Hepatic stellate cell (primary cell): ENCODE data around the gene MLN.
"Not testable (repeated sequence)": the region's sequence is repeated elsewhere in the genome, so short reads cannot be mapped to it uniquely, and the experiment has no call there.

Experiments
- DNase-seq: peaks from one replicate; pipeline ENCODE4 v3.0.0; 2011; ENCODE audit warnings: low spot score

MLN gene

GRCh38 chr6:33834401-33835392, 30.9 kb upstream of the MLN start:
- DNase-seq, result no peak

GRCh38 chr6:33833599-33833998, 29.8 kb upstream of the MLN start:
- no peak for DNase-seq

- not testable (repeated sequence) for DNase-seq
Observed at GRCh38 chr6:33832831-33833230, 29.0 kb upstream of the MLN start.

- DNase-seq, result not testable (repeated sequence)
Observed at GRCh38 chr6:33831725-33832124, 27.9 kb upstream of the MLN start.

GRCh38 chr6:33830635-33831240, 26.9 kb upstream of the MLN start:
- DNase-seq, result no peak

GRCh38 chr6:33828764-33829731, 25.2 kb upstream of the MLN start:
- no peak for DNase-seq

GRCh38 chr6:33828452-33828763, 24.6 kb upstream of the MLN start:
- no peak for DNase-seq

- peak; percentile 53 for DNase-seq
Observed at GRCh38 chr6:33827546-33828451, 24.0 kb upstream of the MLN start.

GRCh38 chr6:33826537-33826936, 22.7 kb upstream of the MLN start:
- no peak for DNase-seq

- DNase-seq, result peak; percentile 57
Observed at GRCh38 chr6:33824461-33825154, 20.8 kb upstream of the MLN start.

GRCh38 chr6:33823806-33824205, 20.0 kb upstream of the MLN start:
- DNase-seq, result no peak

GRCh38 chr6:33822575-33823395, 19.0 kb upstream of the MLN start:
- peak; percentile 58 for DNase-seq

GRCh38 chr6:33820784-33821520, 17.1 kb upstream of the MLN start:
- no peak for DNase-seq

- DNase-seq, result no peak
Observed at GRCh38 chr6:33820243-33820642, 16.4 kb upstream of the MLN start.

- no peak for DNase-seq
Observed at GRCh38 chr6:33819021-33819420, 15.2 kb upstream of the MLN start.

GRCh38 chr6:33818293-33818692, 14.5 kb upstream of the MLN start:
- DNase-seq, result no peak

GRCh38 chr6:33817489-33817888, 13.7 kb upstream of the MLN start:
- no peak for DNase-seq

- DNase-seq, result no peak
Observed at GRCh38 chr6:33816911-33817310, 13.1 kb upstream of the MLN start.

GRCh38 chr6:33815854-33816253, 12.1 kb upstream of the MLN start:
- peak; percentile 60 for DNase-seq
